Neural progenitor cell (in vitro differentiated cells): ENCODE results near the gene PLCB1. TPM values are rescaled to one million over a fixed set of nuclear protein-coding genes. Genes with fewer than 3 reads are reported as not detected.

Experiments
- DNase-seq: peaks from one replicate; pipeline ENCODE4 v3.0.0-alpha.2; 2016; ENCODE audit warnings: low spot score
- H2AFZ ChIP-seq: fragments of 200-600 bp; sonication (generic); replicated peaks from 2 replicates; pipeline ENCODE4 v1.6.1; 2016; ENCODE audit warnings: antibody characterized with exemption
- H3F3A ChIP-seq: fragments of 200-600 bp; sonication (generic); 2 replicates; pipeline ENCODE4 v1.6.1; 2016; ENCODE audit warnings: antibody characterized with exemption, low read depth
- H3K27ac ChIP-seq: fragments of 200-600 bp; sonication (generic); 2 replicates; pipeline ENCODE4 v1.5.1; 2016; ENCODE audit warnings: mild to moderate bottlenecking
- H3K27me3 ChIP-seq: fragments of 200-600 bp; sonication (generic); 2 replicates; pipeline ENCODE4 v1.6.1; 2016; ENCODE audit warnings: mild to moderate bottlenecking, moderate library complexity
- H3K36me3 ChIP-seq: fragments of 200-600 bp; sonication (generic); 2 replicates; pipeline ENCODE4 v1.5.1; 2016
- H3K4me1 ChIP-seq: fragments of 200-600 bp; sonication (generic); 2 replicates; pipeline ENCODE4 v1.6.1; 2016; ENCODE audit warnings: mixed run types
- H3K4me2 ChIP-seq: fragments of 200-600 bp; sonication (generic); 2 replicates; pipeline ENCODE4 v1.6.1; 2016
- H3K4me3 ChIP-seq: fragments of 200-600 bp; sonication (generic); 2 replicates; pipeline ENCODE4 v1.5.1; 2016
- H3K79me2 ChIP-seq: fragments of 200-600 bp; sonication (generic); 2 replicates; pipeline ENCODE4 v1.6.1; 2016; ENCODE audit warnings: low read depth
- H3K9ac ChIP-seq: fragments of 200-600 bp; sonication (generic); 2 replicates; pipeline ENCODE4 v1.6.1; 2016
- H3K9me3 ChIP-seq: fragments of 200-600 bp; sonication (generic); 2 replicates; pipeline ENCODE4 v1.5.1; 2016; ENCODE audit warnings: low read depth
- H4K20me1 ChIP-seq: fragments of 200-600 bp; sonication (generic); 2 replicates; pipeline ENCODE4 v1.6.1; 2016; ENCODE audit warnings: low read depth
- H3K27ac Mint-ChIP-seq: 3 replicates; pipeline ENCODE4 v1.8.0; 2021; ENCODE audit warnings: mixed read lengths
- H3K27me3 Mint-ChIP-seq: 2 replicates; pipeline ENCODE4 v1.8.0; 2022; ENCODE audit warnings: low read depth, mild to moderate bottlenecking, inconsistent platforms, moderate library complexity, mixed read lengths; ENCODE audit not compliant: insufficient read depth
- H3K36me3 Mint-ChIP-seq: 3 replicates; pipeline ENCODE4 v1.8.0; 2021; ENCODE audit warnings: mixed read lengths
- H3K4me1 Mint-ChIP-seq: 3 replicates; pipeline ENCODE4 v1.8.0; 2021; ENCODE audit warnings: mixed read lengths
- H3K4me3 Mint-ChIP-seq: 3 replicates; pipeline ENCODE4 v1.8.0; 2021; ENCODE audit warnings: mild to moderate bottlenecking, moderate library complexity, mixed read lengths
- H3K9me3 Mint-ChIP-seq: 3 replicates; pipeline ENCODE4 v1.8.0; 2020; ENCODE audit warnings: mixed read lengths
- CTCF ChIP-seq: fragments of 200-600 bp; sonication (generic); IDR thresholded peaks from 2 replicates; pipeline ENCODE4 v1.5.1; 2017; ENCODE audit warnings: antibody characterized with exemption, mild to moderate bottlenecking
- EZH2 ChIP-seq: fragments of 200-600 bp; sonication (generic); IDR thresholded peaks from 2 replicates; pipeline ENCODE4 v1.6.1; 2017; ENCODE audit warnings: antibody characterized with exemption, mild to moderate bottlenecking, moderate library complexity
- EZH2phosphoT487 ChIP-seq: fragments of 200-600 bp; sonication (generic); IDR thresholded peaks from 2 replicates; pipeline ENCODE4 v1.6.1; 2017; ENCODE audit warnings: antibody characterized with exemption
- total RNA-seq: library from RNA; depleted of rRNA; stranded (reverse); fragments of >200 nt; gene quantifications from 2 replicates; pipeline ENCODE4 v1.2.3, GENCODE V29; 2015; ENCODE audit warnings: low replicate concordance

Gene PLCB1
- total RNA-seq, 1 donor from 2014 or later: 30.2 TPM

DNA sequence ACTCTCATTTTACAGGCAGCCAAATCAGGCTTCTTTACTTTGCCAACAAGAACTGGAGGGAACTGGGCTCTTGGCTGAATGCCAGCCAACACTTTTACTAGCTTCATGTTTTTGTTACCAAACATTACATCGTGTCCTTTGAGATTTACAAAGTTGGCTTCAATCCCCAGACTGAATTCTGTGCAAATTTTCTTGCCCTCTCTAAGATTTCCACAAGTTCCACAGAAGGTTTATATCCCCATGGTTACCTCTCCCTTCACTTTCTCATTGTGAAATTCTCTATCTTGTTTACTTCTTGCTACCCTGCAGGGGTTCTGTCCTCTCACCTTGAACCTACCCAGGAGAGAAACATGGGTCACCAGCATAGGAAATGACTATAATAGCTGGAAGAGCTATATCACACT lies 37.6 kb upstream of the PLCB1 start:
- Mint-ChIP-seq H3K27ac (no peak overlapping the region), H3K4me3 (no peak overlapping the region)
- no peak overlapping the region for H3K27ac ChIP-seq

DNA sequence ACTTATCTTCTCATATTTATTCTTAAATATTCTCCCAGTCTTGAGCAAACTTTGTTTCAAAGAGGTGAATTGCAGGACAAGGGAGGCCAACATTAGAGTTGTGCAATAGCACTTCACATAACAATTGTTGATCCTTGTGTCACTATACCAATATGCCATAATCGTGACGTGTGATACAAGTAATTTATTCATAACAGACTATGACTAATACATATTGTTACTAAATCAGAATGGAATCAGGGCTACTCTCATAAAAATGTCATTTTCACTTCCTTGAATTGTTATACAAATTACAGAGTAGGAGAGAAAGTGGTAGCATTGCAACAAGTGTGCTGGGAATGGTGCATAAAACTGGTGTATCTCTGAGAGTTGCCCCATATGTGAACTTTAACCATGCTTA lies 37.2 kb upstream of the PLCB1 start:
- H3K27ac ChIP-seq: no peak overlapping the region
- H3K9ac ChIP-seq: no peak overlapping the region
- no peaks in the 10 kb centered on the region for H3K9me3 ChIP-seq
- Mint-ChIP-seq H3K4me1 (peaks cover 5% of the 10 kb centered on the region), H3K27ac (no peak overlapping the region), H3K27me3 (no peaks in the 10 kb centered on the region), H3K36me3 (no peaks in the 10 kb centered on the region), H3K4me3 (no peak overlapping the region), H3K9me3 (no peaks in the 10 kb centered on the region)
- H2AFZ ChIP-seq: no peak overlapping the region
- no peaks in the 10 kb centered on the region for H4K20me1 ChIP-seq
- H3K27me3 ChIP-seq: no peaks in the 10 kb centered on the region
- TF ChIP-seq CTCF (no peak), EZH2phosphoT487 (no peak), EZH2 (no peak)
- H3K79me2 ChIP-seq: no peaks in the 10 kb centered on the region
- H3K4me3 ChIP-seq: no peak overlapping the region
- H3K4me2 ChIP-seq: no peak overlapping the region
- no peaks in the 10 kb centered on the region for H3K36me3 ChIP-seq
- DNase-seq: no peak
- peaks cover 3% of the 10 kb centered on the region for H3K4me1 ChIP-seq
- H3F3A ChIP-seq: no peaks in the 10 kb centered on the region

More for the DNA sequence above, 37.6 kb upstream of the PLCB1 start:
- TF ChIP-seq EZH2 (no peak), EZH2phosphoT487 (no peak), CTCF (no peak)
- Histone ChIP-seq H3K27me3 (no peaks in the 10 kb centered on the region), H3K79me2 (no peaks in the 10 kb centered on the region), H3K4me3 (no peak overlapping the region), H2AFZ (no peak overlapping the region), H3F3A (no peaks in the 10 kb centered on the region), H3K36me3 (no peaks in the 10 kb centered on the region), H3K4me1 (peaks cover 7% of the 10 kb centered on the region), H3K9me3 (no peaks in the 10 kb centered on the region), H3K9ac (no peak overlapping the region), H3K4me2 (no peak overlapping the region), H4K20me1 (no peaks in the 10 kb centered on the region)
- Mint-ChIP-seq H3K27me3 (no peaks in the 10 kb centered on the region), H3K4me1 (peaks cover 9% of the 10 kb centered on the region), H3K36me3 (no peaks in the 10 kb centered on the region), H3K9me3 (no peaks in the 10 kb centered on the region)
- DNase-seq: no peak

DNA sequence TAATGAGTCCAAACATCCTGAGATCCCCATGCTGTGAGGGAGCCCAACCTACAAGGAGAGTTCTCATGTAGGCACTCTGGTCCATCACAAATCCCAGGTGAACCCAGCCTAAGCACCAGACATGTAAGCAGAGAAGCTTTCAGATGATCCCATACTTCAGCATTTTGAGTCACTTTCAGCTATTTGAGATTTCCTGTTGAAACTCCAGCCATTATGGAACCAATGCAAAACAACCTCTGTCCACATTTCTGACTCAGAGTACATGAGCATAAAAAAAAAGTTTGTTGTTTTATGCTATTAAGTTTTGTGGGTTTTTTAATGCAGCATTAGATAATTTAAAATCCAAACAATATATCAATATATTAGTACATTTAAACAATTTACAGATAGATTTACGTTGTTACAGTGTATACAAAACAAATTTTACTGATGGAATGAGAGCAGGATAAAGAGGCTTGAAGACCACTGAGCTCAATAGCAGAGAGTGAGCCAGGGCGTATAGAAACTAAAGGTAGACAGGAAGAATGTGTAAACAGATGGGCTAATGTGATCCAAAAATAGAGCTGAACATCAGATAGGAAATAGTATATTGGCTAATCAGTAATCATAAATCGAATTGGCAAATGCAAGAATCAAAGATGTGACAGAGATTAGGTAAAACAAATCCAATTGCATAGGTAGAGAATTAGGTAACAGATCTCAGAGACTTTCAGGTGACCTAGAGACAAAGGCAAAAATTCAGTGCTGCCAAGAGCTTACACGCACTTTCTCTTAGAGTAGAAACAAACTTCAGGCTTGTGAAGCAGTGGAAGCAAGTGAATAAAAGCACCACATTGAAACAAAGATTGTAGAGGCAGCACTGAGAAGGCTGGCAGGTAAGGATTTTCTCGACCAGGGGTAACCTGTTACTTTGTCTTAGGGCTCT lies 36.2 kb upstream of the PLCB1 start:
- no peaks in the 10 kb centered on the region for H4K20me1 ChIP-seq
- H3K27ac ChIP-seq: no peak overlapping the region
- no peak overlapping the region for H2AFZ ChIP-seq
- DNase-seq: no peak
- no peak overlapping the region for H3K4me2 ChIP-seq
- H3F3A ChIP-seq: no peaks in the 10 kb centered on the region
- no peaks in the 10 kb centered on the region for H3K4me1 ChIP-seq
- H3K9ac ChIP-seq: no peak overlapping the region
- Mint-ChIP-seq H3K27me3 (no peaks in the 10 kb centered on the region), H3K4me3 (no peak overlapping the region), H3K4me1 (peaks cover 2% of the 10 kb centered on the region), H3K36me3 (no peaks in the 10 kb centered on the region), H3K27ac (no peak overlapping the region), H3K9me3 (no peaks in the 10 kb centered on the region)
- H3K79me2 ChIP-seq: no peaks in the 10 kb centered on the region
- TF ChIP-seq EZH2phosphoT487 (no peak), CTCF (no peak), EZH2 (no peak)
- no peaks in the 10 kb centered on the region for H3K36me3 ChIP-seq
- H3K9me3 ChIP-seq: no peaks in the 10 kb centered on the region
- no peaks in the 10 kb centered on the region for H3K27me3 ChIP-seq
- H3K4me3 ChIP-seq: no peak overlapping the region
